PC-3 (cell line): ENCODE results near the gene MSI2. TPM values are rescaled to one million over a fixed set of nuclear protein-coding genes. Genes with fewer than 3 reads are reported as not detected.

Experiments used
- ATAC-seq: fragments of 200-7000 bp; cut with Tn5 transposase; 2 replicates; pipeline ENCODE4 v1.9.1; 2020; ENCODE audit warnings: mild to moderate bottlenecking, moderate library complexity
- BruUV-seq: library from RNA; stranded (reverse); fragments of 400-500 nt; replicated peaks from 2 replicates; lab custom pipeline; 2021; lab: Mats Ljungman, UMichigan
- CTCF ChIA-PET: fragments of 300-600 bp; sonication (Branson Sonifier 250); formaldehyde crosslinking; loops from one replicate; lab custom pipeline; 2022; ENCODE audit warnings: antibody characterized with exemption; lab: Charles Lee
- POLR2A ChIA-PET: fragments of 300-600 bp; sonication (Branson Sonifier 250); formaldehyde crosslinking; loops from one replicate; lab custom pipeline; 2022; ENCODE audit warnings: antibody characterized with exemption; ENCODE audit not compliant: unreplicated experiment; lab: Charles Lee
- DNase-seq: peaks from one replicate; pipeline ENCODE4 v3.0.0-alpha.2; 2015
- H2AFZ ChIP-seq: fragments of 300-600 bp; sonication (generic); 2 replicates; pipeline ENCODE4 v1.6.0; 2016; ENCODE audit warnings: antibody characterized with exemption, low read length
- H3F3A ChIP-seq: fragments of 300-600 bp; sonication (generic); one replicate; pipeline ENCODE4 v1.6.0; 2017; ENCODE audit warnings: antibody characterized with exemption, low read length, control low read depth, mild to moderate bottlenecking; ENCODE audit not compliant: unreplicated experiment
- H3K27ac ChIP-seq: fragments of 300-600 bp; sonication (generic); 2 replicates; pipeline ENCODE4 v1.5.1; 2016; ENCODE audit warnings: mild to moderate bottlenecking, low read length
- H3K27me3 ChIP-seq: fragments of 300-600 bp; sonication (generic); 2 replicates; pipeline ENCODE4 v1.6.1; 2016; ENCODE audit warnings: low read length, mixed read lengths
- H3K36me3 ChIP-seq: fragments of 300-600 bp; sonication (generic); 2 replicates; pipeline ENCODE4 v1.6.1; 2016; ENCODE audit warnings: low read depth, mixed run types, low read length, mixed read lengths
- H3K4me1 ChIP-seq: fragments of 300-600 bp; sonication (generic); 2 replicates; pipeline ENCODE4 v1.5.1; 2016; ENCODE audit warnings: low read length; ENCODE audit not compliant: insufficient read depth
- H3K4me2 ChIP-seq: fragments of 300-600 bp; sonication (generic); 2 replicates; pipeline ENCODE4 v1.6.0; 2016; ENCODE audit warnings: low read length
- H3K4me3 ChIP-seq: fragments of 300-600 bp; sonication (generic); 2 replicates; pipeline ENCODE4 v1.5.1; 2016; ENCODE audit warnings: mild to moderate bottlenecking, low read length, mixed read lengths
- H3K79me2 ChIP-seq: fragments of 300-600 bp; sonication (generic); 2 replicates; pipeline ENCODE4 v1.6.1; 2017; ENCODE audit warnings: low read length, mixed read lengths
- H3K9ac ChIP-seq: fragments of 300-600 bp; sonication (generic); 2 replicates; pipeline ENCODE4 v1.6.0; 2016; ENCODE audit warnings: mild to moderate bottlenecking, low read length
- H3K9me2 ChIP-seq: fragments of 300-600 bp; sonication (generic); replicated peaks from 2 replicates; pipeline ENCODE4 v1.6.1; 2016; ENCODE audit warnings: mixed run types, low read length, mixed read lengths
- H3K9me3 ChIP-seq: fragments of 300-600 bp; sonication (generic); 2 replicates; pipeline ENCODE4 v1.6.1; 2016; ENCODE audit warnings: low read length, mixed read lengths
- H4K20me1 ChIP-seq: fragments of 300-600 bp; sonication (generic); 2 replicates; pipeline ENCODE4 v1.6.1; 2016; ENCODE audit warnings: low read length, mixed read lengths
- CTCF ChIP-seq: fragments of 300-600 bp; sonication (generic); conservative IDR thresholded peaks from 2 replicates; pipeline ENCODE4 v1.5.1; 2017; ENCODE audit warnings: antibody characterized with exemption, low read depth, mild to moderate bottlenecking, low read length
- EZH2 ChIP-seq: fragments of 300-600 bp; sonication (generic); IDR thresholded peaks from one replicate; pipeline ENCODE4 v1.6.1; 2017; ENCODE audit warnings: antibody characterized with exemption, mild to moderate bottlenecking, low read length; ENCODE audit not compliant: unreplicated experiment
- EZH2phosphoT487 ChIP-seq: fragments of 300-600 bp; sonication (generic); IDR thresholded peaks from 2 replicates; pipeline ENCODE4 v1.6.1; 2018; ENCODE audit warnings: mild to moderate bottlenecking, antibody characterized with exemption, low read length, borderline replicate concordance
- intact Hi-C: fragments of 100-400 bp; cut with micrococcal nuclease; formaldehyde crosslinking; loops from 2 replicates; pipeline ENCODE4 v1.9.0; 2023
- total RNA-seq: library from RNA; depleted of rRNA; stranded (reverse); fragments of >200 nt; gene quantifications from 2 replicates; pipeline ENCODE4 v1.2.3, GENCODE V29; 2014

MSI2 gene
- total RNA-seq, 1 experiment from 2014 or later, result 54.7 TPM

- H4K20me1 ChIP-seq, result no peaks in the 10 kb centered on the region
- POLR2A ChIA-PET, result no interaction called here
- H3F3A ChIP-seq, result no peaks in the 10 kb centered on the region
- no peaks in the 10 kb centered on the region for H3K36me3 ChIP-seq
- H3K79me2 ChIP-seq, result no peaks in the 10 kb centered on the region
- no peak for DNase-seq
- no peak for ATAC-seq
- TF ChIP-seq EZH2 (no peak), CTCF (no peak), EZH2phosphoT487 (no peak)
- intact Hi-C loops, result no loop called here
- H3K9me3 ChIP-seq, result no peaks in the 10 kb centered on the region
- CTCF ChIA-PET, result no interaction called here
- H3K9ac ChIP-seq, result no peak overlapping the region
- H2AFZ ChIP-seq, result no peak overlapping the region
- H3K4me3 ChIP-seq, result no peak overlapping the region
- H3K4me2 ChIP-seq, result no peak overlapping the region
- peaks cover 3% of the 10 kb centered on the region for H3K4me1 ChIP-seq
- BruUV-seq, result no TSS peak
- H3K27ac ChIP-seq, result no peak overlapping the region
- H3K9me2 ChIP-seq, result no peaks in the 10 kb centered on the region
- H3K27me3 ChIP-seq, result no peaks in the 10 kb centered on the region
Measured at GRCh38 chr17:57467801-57468200, 211.5 kb downstream of the MSI2 start.

- H3K4me3 ChIP-seq, result no peak overlapping the region
- DNase-seq, result no peak
- intact Hi-C loops, result no loop called here
- no peaks in the 10 kb centered on the region for H3F3A ChIP-seq
- POLR2A ChIA-PET, result no interaction called here
- H3K27ac ChIP-seq, result no peak overlapping the region
- no peaks in the 10 kb centered on the region for H4K20me1 ChIP-seq
- no peaks in the 10 kb centered on the region for H3K4me1 ChIP-seq
- BruUV-seq, result no TSS peak
- H3K79me2 ChIP-seq, result no peaks in the 10 kb centered on the region
- no peak overlapping the region for H3K9ac ChIP-seq
- no peaks in the 10 kb centered on the region for H3K9me3 ChIP-seq
- CTCF ChIA-PET, result no interaction called here
- TF ChIP-seq EZH2 (no peak), CTCF (no peak), EZH2phosphoT487 (no peak)
- H3K36me3 ChIP-seq, result no peaks in the 10 kb centered on the region
- no peak overlapping the region for H2AFZ ChIP-seq
- no peak overlapping the region for H3K4me2 ChIP-seq
- no peaks in the 10 kb centered on the region for H3K9me2 ChIP-seq
- H3K27me3 ChIP-seq, result no peaks in the 10 kb centered on the region
- no peak for ATAC-seq
Measured at GRCh38 chr17:57468932-57469775, 212.8 kb downstream of the MSI2 start.

- H3K36me3 ChIP-seq, result no peaks in the 10 kb centered on the region
- no TSS peak for BruUV-seq
- H3K9me2 ChIP-seq, result no peaks in the 10 kb centered on the region
- intact Hi-C loops, result no loop called here
- DNase-seq (no peak), ATAC-seq (no peak)
- no peak overlapping the region for H3K27ac ChIP-seq
- H3K9ac ChIP-seq, result no peak overlapping the region
- no peaks in the 10 kb centered on the region for H3K79me2 ChIP-seq
- H3K9me3 ChIP-seq, result no peaks in the 10 kb centered on the region
- no peaks in the 10 kb centered on the region for H4K20me1 ChIP-seq
- no peaks in the 10 kb centered on the region for H3K4me1 ChIP-seq
- ChIA-PET POLR2A (interaction anchor here (0.5 kb wide), 1 partner anchor 389 kb away, joined by 3 read pairs; no protein-coding TSS in a partner anchor), CTCF (no interaction called here)
- no peak overlapping the region for H2AFZ ChIP-seq
- H3K27me3 ChIP-seq, result no peaks in the 10 kb centered on the region
- TF ChIP-seq EZH2, result no peak
- no peak for TF ChIP-seq CTCF
- TF ChIP-seq EZH2phosphoT487, result no peak
- no peak overlapping the region for H3K4me2 ChIP-seq
- no peak overlapping the region for H3K4me3 ChIP-seq
- no peaks in the 10 kb centered on the region for H3F3A ChIP-seq
Measured at GRCh38 chr17:57470906-57471305, 214.6 kb downstream of the MSI2 start.
